Thoracic aorta (tissue), 2 donors: ENCODE measurements around the gene HSD17B14. TPM values are rescaled to one million over a fixed set of nuclear protein-coding genes. Genes with fewer than 3 reads are reported as not detected.

Experiments used
- ATAC-seq: fragments of 150-250 bp; one replicate; pipeline ENCODE4 v1.8.0; 2017; ENCODE audit warnings: low read depth; ENCODE audit not compliant: insufficient number of reproducible peaks, low FRiP score
- DNase-seq: peaks from one replicate; pipeline ENCODE4 v3.0.0-alpha.2; 2020; ENCODE audit warnings: low spot score
- H3K27ac ChIP-seq, 2 donors: fragments of 200-600 bp; sonication (generic); 1 replicate in 1 of 2; 2 replicates in 1 of 2; pipeline ENCODE4 v1.5.1; 2016; ENCODE audit warnings: mild to moderate bottlenecking in 2 of 2, moderate library complexity in 2 of 2
- H3K27me3 ChIP-seq: fragments of 200-600 bp; sonication (generic); replicated peaks from 2 replicates; pipeline ENCODE4 v1.6.0; 2016; ENCODE audit warnings: mild to moderate bottlenecking; ENCODE audit not compliant: insufficient read depth
- H3K36me3 ChIP-seq: fragments of 200-600 bp; sonication (generic); one replicate; pipeline ENCODE4 v1.5.1; 2016
- H3K4me1 ChIP-seq, 2 donors: fragments of 200-600 bp; sonication (generic); 1 replicate in 1 of 2; 2 replicates in 1 of 2; pipeline versions ENCODE4 v1.5.1 to v1.6.0; 2016; ENCODE audit warnings: low read depth in 2 of 2, mild to moderate bottlenecking in 1 of 2; ENCODE audit not compliant: control insufficient read depth in 1 of 2
- H3K4me3 ChIP-seq: fragments of 200-600 bp; sonication (generic); 2 replicates; pipeline ENCODE4 v1.5.1; 2016; ENCODE audit warnings: mild to moderate bottlenecking
- H3K9me3 ChIP-seq: fragments of 200-600 bp; sonication (generic); 2 replicates; pipeline ENCODE4 v1.5.1; 2016
- total RNA-seq, 2 donors: library from RNA; depleted of rRNA; stranded (reverse); fragments of >200 nt; gene quantifications; one replicate each; pipeline versions ENCODE4 v1.1.0 to v1.2.3, GENCODE V29; 2016
- TF ChIP-seq, protein P1 (sequence below): fragments of 200-600 bp; sonication (generic); IDR thresholded peaks from one replicate; pipeline ENCODE4 v1.5.1; 2019; ENCODE audit warnings: antibody characterized with exemption

The HSD17B14 gene
- total RNA-seq, 2 donors from 2014 or later, result 10.2 to 16.8 TPM

DNA sequence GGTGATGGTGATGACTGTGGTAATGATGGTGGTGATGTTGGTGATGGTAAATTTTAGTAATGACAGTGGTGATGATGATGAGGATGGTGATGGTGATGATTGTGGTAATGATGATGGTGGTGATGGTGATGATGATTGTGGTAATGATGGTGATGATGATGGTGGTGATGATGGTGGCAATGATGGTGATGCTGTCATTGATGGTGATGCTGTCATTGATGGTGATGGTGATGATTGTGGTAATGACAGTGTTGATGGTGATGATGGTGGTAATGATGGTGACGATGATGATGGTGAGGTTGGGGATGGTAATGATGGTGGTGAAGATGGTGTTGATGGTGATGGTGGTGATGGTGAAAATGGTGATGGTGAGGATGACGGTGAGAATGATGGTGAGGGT lies 13.8 kb downstream of the HSD17B14 start:
- no peak overlapping the region for H3K27ac ChIP-seq
- H3K4me3 ChIP-seq, result no peak overlapping the region
- DNase-seq, result no peak
- H3K36me3 ChIP-seq, result no peaks in the 10 kb centered on the region
- no peak for ATAC-seq
- H3K27me3 ChIP-seq, result no peaks in the 10 kb centered on the region
- TF ChIP-seq, protein P1, sequence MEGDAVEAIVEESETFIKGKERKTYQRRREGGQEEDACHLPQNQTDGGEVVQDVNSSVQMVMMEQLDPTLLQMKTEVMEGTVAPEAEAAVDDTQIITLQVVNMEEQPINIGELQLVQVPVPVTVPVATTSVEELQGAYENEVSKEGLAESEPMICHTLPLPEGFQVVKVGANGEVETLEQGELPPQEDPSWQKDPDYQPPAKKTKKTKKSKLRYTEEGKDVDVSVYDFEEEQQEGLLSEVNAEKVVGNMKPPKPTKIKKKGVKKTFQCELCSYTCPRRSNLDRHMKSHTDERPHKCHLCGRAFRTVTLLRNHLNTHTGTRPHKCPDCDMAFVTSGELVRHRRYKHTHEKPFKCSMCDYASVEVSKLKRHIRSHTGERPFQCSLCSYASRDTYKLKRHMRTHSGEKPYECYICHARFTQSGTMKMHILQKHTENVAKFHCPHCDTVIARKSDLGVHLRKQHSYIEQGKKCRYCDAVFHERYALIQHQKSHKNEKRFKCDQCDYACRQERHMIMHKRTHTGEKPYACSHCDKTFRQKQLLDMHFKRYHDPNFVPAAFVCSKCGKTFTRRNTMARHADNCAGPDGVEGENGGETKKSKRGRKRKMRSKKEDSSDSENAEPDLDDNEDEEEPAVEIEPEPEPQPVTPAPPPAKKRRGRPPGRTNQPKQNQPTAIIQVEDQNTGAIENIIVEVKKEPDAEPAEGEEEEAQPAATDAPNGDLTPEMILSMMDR, result no peak
- H3K4me1 ChIP-seq, result peaks cover 6 to 10% of the 10 kb centered on the region in 2 donors
- H3K9me3 ChIP-seq, result no peaks in the 10 kb centered on the region

- Histone ChIP-seq H3K36me3 (no peaks in the 10 kb centered on the region), H3K27ac (no peak overlapping the region), H3K4me3 (no peak overlapping the region), H3K27me3 (no peaks in the 10 kb centered on the region), H3K4me1 (peaks cover 6 to 10% of the 10 kb centered on the region in 2 donors), H3K9me3 (no peaks in the 10 kb centered on the region)
- no peak for DNase-seq
- TF ChIP-seq, protein P1, result no peak
- ATAC-seq, result no peak
Observed at GRCh38 chr19:48821633-48822032, 14.7 kb downstream of the HSD17B14 start.

GRCh38 chr19:48819366-48819816 lies 16.9 kb downstream of the HSD17B14 start:
- no peaks in the 10 kb centered on the region for H3K27me3 ChIP-seq
- no peaks in the 10 kb centered on the region for H3K36me3 ChIP-seq
- TF ChIP-seq, protein P1, result no peak
- peak overlapping the region; percentile 54 to 66 for H3K27ac ChIP-seq
- peaks cover 6 to 15% of the 10 kb centered on the region in 2 donors for H3K4me1 ChIP-seq
- no peaks in the 10 kb centered on the region for H3K9me3 ChIP-seq
- no peak overlapping the region for H3K4me3 ChIP-seq
- peak; percentile 78 for ATAC-seq
- DNase-seq, result peak; percentile 74

- TF ChIP-seq, protein P1, result no peak
- ATAC-seq (no peak), DNase-seq (no peak)
Observed at GRCh38 chr19:48818234-48818820, 18.0 kb downstream of the HSD17B14 start.

GRCh38 chr19:48817585-48818124 lies 18.6 kb downstream of the HSD17B14 start:
- no peaks in the 10 kb centered on the region for H3K27me3 ChIP-seq
- no peak for ATAC-seq
- DNase-seq, result no peak
- TF ChIP-seq, protein P1, result no peak
- H3K27ac ChIP-seq, result no peak overlapping the region
- peaks cover 6 to 19% of the 10 kb centered on the region in 2 donors for H3K4me1 ChIP-seq
- H3K4me3 ChIP-seq, result no peak overlapping the region
- no peaks in the 10 kb centered on the region for H3K9me3 ChIP-seq
- no peaks in the 10 kb centered on the region for H3K36me3 ChIP-seq

More at GRCh38 chr19:48818234-48818820, 18.0 kb downstream of the HSD17B14 start:
- H3K36me3 ChIP-seq, result no peaks in the 10 kb centered on the region
- H3K9me3 ChIP-seq, result no peaks in the 10 kb centered on the region
- peaks cover 6 to 15% of the 10 kb centered on the region in 2 donors for H3K4me1 ChIP-seq
- H3K4me3 ChIP-seq, result no peak overlapping the region
- H3K27ac ChIP-seq, result peak overlapping the region in 1 of 2 donors; percentile 66
- no peaks in the 10 kb centered on the region for H3K27me3 ChIP-seq
